ENCODE measurements around the gene ROR2.

The ROR2 gene

DNA sequence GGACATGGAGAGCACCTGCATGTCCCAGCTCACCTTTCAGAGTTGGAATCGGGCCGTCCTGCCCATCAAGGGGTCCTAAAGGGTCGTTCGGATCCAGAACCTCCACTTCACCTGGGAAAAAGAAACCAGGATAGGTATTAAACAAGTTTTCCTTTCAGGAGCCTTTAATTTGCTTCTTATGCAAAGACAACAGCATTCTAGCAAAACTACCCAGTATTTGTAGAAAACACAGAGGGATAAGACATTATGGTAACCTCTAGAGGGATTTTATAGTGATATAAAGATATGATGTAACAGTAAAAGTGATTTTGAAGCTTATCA, 174.4 kb downstream of the ROR2 start:
- no peak overlapping the region for H3K9ac ChIP-seq (ENCODE audit: insufficient read length)
- no peaks in the 10 kb centered on the region for H3K36me3 ChIP-seq (ENCODE audit: insufficient read depth, low read length)
- TF ChIP-seq EZH2 (IDR thresholded peaks at IDR 0.05): no peak
- H3K27ac ChIP-seq: no peak overlapping the region
- H3K4me3 ChIP-seq: no peak overlapping the region
- no peak for DNase-seq (ENCODE audit: low read depth, low spot score)
- no peaks in the 10 kb centered on the region for H3K9me3 ChIP-seq (ENCODE audit: low read depth, low read length)

DNA sequence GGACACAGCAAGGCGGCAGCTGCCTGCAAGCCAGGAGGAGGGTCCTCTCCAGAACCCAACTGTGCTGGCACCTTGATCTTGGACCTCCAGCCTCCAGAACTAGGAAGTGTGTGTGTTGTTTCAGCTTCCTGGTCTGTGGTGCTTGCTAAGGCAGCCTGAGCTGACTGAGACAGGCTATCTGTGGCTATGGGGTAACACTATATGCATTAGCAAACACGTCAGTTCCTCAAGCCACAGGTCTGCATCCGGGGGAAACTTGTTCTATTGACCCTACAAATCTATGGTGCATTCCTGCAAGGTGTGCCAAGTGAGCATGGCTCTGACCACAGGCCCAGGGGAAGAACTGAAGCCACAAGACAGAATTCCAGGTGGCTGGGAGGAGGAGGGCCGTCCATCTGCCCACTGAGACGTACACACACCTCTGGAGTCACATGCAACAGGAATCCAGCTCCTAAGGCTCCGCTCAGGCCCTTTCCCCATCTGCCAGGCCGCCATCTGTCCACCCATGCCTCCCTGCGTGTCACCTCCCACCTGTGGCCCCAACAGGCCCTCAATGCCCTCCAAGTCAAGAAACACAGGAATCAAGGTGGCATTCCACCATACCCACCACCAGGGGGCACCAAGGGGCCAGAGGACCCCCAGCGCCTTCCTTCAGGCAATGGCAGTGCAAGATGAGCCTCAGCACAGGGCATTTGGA, 174.9 kb downstream of the ROR2 start:
- H3K36me3 ChIP-seq (ENCODE audit: insufficient read depth, low read length): no peaks in the 10 kb centered on the region
- H3K27ac ChIP-seq: no peak overlapping the region
- TF ChIP-seq EZH2 (IDR thresholded peaks at IDR 0.05) (no peak), FOXP2 (optimal IDR thresholded peaks at IDR 0.05; ENCODE audit: control extremely low read depth, extremely low read length, insufficient read depth) (no peak), POLR2AphosphoS5 (IDR thresholded peaks at IDR 0.05; ENCODE audit: borderline replicate concordance, low read depth, low read length) (no peak)
- no peak overlapping the region for H3K4me3 ChIP-seq
- H3K9ac ChIP-seq (ENCODE audit: insufficient read length): no peak overlapping the region
- no peaks in the 10 kb centered on the region for H3K9me3 ChIP-seq (ENCODE audit: low read depth, low read length)
- no peak for DNase-seq (ENCODE audit: low read depth, low spot score)

- TF ChIP-seq POLR2AphosphoS5 (IDR thresholded peaks at IDR 0.05; ENCODE audit: borderline replicate concordance, low read depth, low read length): no peak
- no peak for TF ChIP-seq EZH2 (IDR thresholded peaks at IDR 0.05)
- TF ChIP-seq FOXP2 (optimal IDR thresholded peaks at IDR 0.05; ENCODE audit: control extremely low read depth, extremely low read length, insufficient read depth): no peak
- H3K27ac ChIP-seq: no peak overlapping the region
- H3K4me3 ChIP-seq: no peak overlapping the region
- no peak for DNase-seq (ENCODE audit: low read depth, low spot score)
- H3K9me3 ChIP-seq (ENCODE audit: low read depth, low read length): no peaks in the 10 kb centered on the region
- no peaks in the 10 kb centered on the region for H3K36me3 ChIP-seq (ENCODE audit: insufficient read depth, low read length)
- H3K9ac ChIP-seq (ENCODE audit: insufficient read length): no peak overlapping the region
These were observed 176.9 kb downstream of the ROR2 start for GRCh38 chr9:91773156-91773555.

GRCh38 chr9:91771864-91772263, 178.2 kb downstream of the ROR2 start:
- Histone ChIP-seq H3K27ac (no peak overlapping the region), H3K4me3 (no peak overlapping the region), H3K36me3 (ENCODE audit: insufficient read depth, low read length) (no peaks in the 10 kb centered on the region), H3K9me3 (ENCODE audit: low read depth, low read length) (no peaks in the 10 kb centered on the region), H3K9ac (ENCODE audit: insufficient read length) (no peak overlapping the region)
- no peak for DNase-seq (ENCODE audit: low read depth, low spot score)
- TF ChIP-seq FOXP2 (optimal IDR thresholded peaks at IDR 0.05; ENCODE audit: control extremely low read depth, extremely low read length, insufficient read depth) (no peak), EZH2 (IDR thresholded peaks at IDR 0.05) (no peak), POLR2AphosphoS5 (IDR thresholded peaks at IDR 0.05; ENCODE audit: borderline replicate concordance, low read depth, low read length) (no peak)

- Histone ChIP-seq H3K4me3 (no peak overlapping the region), H3K27ac (no peak overlapping the region), H3K9me3 (ENCODE audit: low read depth, low read length) (no peaks in the 10 kb centered on the region), H3K9ac (ENCODE audit: insufficient read length) (no peak overlapping the region), H3K36me3 (ENCODE audit: insufficient read depth, low read length) (no peaks in the 10 kb centered on the region)
- no peak for TF ChIP-seq POLR2AphosphoS5 (IDR thresholded peaks at IDR 0.05; ENCODE audit: borderline replicate concordance, low read depth, low read length)
- TF ChIP-seq EZH2 (IDR thresholded peaks at IDR 0.05): no peak
- TF ChIP-seq FOXP2 (optimal IDR thresholded peaks at IDR 0.05; ENCODE audit: control extremely low read depth, extremely low read length, insufficient read depth): no peak
- DNase-seq (ENCODE audit: low read depth, low spot score): no peak
These were observed 179.0 kb downstream of the ROR2 start for GRCh38 chr9:91771027-91771426.

- no peak overlapping the region for H3K9ac ChIP-seq (ENCODE audit: insufficient read length)
- TF ChIP-seq FOXP2 (optimal IDR thresholded peaks at IDR 0.05; ENCODE audit: control extremely low read depth, extremely low read length, insufficient read depth) (no peak), POLR2AphosphoS5 (IDR thresholded peaks at IDR 0.05; ENCODE audit: borderline replicate concordance, low read depth, low read length) (no peak)
- no peak for DNase-seq (ENCODE audit: low read depth, low spot score)
- no peaks in the 10 kb centered on the region for H3K9me3 ChIP-seq (ENCODE audit: low read depth, low read length)
- H3K4me3 ChIP-seq: no peak overlapping the region
- no peaks in the 10 kb centered on the region for H3K36me3 ChIP-seq (ENCODE audit: insufficient read depth, low read length)
- no peak overlapping the region for H3K27ac ChIP-seq
These were observed 179.8 kb downstream of the ROR2 start for GRCh38 chr9:91770229-91770628.

DNA sequence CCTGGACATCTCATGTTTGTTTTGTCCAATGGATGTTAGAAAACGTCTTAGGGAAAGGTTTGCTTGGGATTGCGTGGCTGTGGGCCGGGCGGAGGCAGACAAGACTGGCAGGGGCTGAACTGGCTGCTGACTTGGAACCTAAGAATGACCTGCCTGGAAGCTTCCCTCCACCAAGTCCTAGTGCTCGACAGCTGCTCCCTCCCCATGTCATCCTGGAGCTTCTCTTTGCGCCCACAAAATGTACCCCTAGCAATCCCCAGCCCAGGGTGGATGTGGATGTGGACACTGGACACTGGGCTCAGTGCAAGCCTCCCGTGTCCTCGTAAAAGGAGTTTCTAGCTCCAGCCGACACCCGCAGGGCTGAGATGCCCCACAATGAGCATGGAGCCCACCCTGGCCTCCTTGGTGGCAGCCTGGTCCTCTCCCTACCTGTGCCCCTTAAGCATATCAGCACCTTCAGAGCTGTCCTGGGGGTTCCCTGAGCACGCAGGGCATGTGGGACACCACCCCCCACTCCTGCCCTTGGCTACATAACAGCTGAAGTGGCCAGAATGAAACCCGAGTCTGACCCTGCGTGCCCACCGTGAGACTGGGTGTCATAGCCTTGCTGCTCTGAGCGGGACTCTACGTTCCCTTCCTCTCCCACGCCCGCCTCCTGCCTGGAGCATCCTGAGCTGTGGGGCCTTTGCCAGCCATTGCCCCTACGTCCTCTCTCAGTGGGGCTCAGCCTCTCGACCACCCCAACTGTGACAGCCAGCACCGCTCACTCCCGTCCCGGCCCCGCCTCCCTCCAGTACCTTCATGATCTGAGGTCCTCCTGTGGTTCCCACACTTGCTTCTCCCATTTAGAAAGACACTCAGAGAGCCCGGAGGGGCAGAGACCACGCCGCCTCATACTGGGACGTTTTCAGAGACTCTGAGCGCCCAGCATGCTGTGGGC, 180.8 kb downstream of the ROR2 start:
- H3K4me3 ChIP-seq: no peak overlapping the region
- H3K9ac ChIP-seq (ENCODE audit: insufficient read length): no peak overlapping the region
- no peak for DNase-seq (ENCODE audit: low read depth, low spot score)
- H3K9me3 ChIP-seq (ENCODE audit: low read depth, low read length): no peaks in the 10 kb centered on the region
- H3K36me3 ChIP-seq (ENCODE audit: insufficient read depth, low read length): no peaks in the 10 kb centered on the region
- TF ChIP-seq EZH2 (IDR thresholded peaks at IDR 0.05) (no peak), FOXP2 (optimal IDR thresholded peaks at IDR 0.05; ENCODE audit: control extremely low read depth, extremely low read length, insufficient read depth) (no peak), POLR2AphosphoS5 (IDR thresholded peaks at IDR 0.05; ENCODE audit: borderline replicate concordance, low read depth, low read length) (no peak)
- H3K27ac ChIP-seq: no peak overlapping the region

DNA sequence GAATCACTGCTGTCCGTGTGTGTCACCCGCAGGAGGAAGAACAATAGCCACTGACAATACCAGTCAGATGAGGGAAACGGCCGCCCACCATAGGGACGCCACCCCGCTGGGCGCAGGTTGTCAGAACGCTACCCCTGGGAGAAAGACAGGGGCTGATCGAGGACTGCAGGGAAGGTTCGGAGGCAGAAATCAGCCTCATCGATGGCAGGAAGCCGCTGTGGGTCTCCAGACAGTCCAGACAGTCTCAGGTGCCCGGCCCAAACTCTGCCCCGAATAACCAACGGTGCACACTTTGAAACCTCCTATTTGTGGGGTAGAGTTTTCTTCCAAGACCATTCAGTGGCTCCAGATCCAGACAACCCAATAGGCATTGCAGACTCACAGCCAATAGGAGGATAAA, 181.5 kb downstream of the ROR2 start:
- no peak for TF ChIP-seq EZH2 (IDR thresholded peaks at IDR 0.05)
- no peak for TF ChIP-seq POLR2AphosphoS5 (IDR thresholded peaks at IDR 0.05; ENCODE audit: borderline replicate concordance, low read depth, low read length)
- TF ChIP-seq FOXP2 (optimal IDR thresholded peaks at IDR 0.05; ENCODE audit: control extremely low read depth, extremely low read length, insufficient read depth): no peak
- Histone ChIP-seq H3K9ac (ENCODE audit: insufficient read length) (no peak overlapping the region), H3K36me3 (ENCODE audit: insufficient read depth, low read length) (no peaks in the 10 kb centered on the region), H3K27ac (no peak overlapping the region), H3K4me3 (no peak overlapping the region), H3K9me3 (ENCODE audit: low read depth, low read length) (no peaks in the 10 kb centered on the region)
- DNase-seq (ENCODE audit: low read depth, low spot score): no peak

Data from SK-N-MC (cell line).